ENCODE data around the gene ATOH7. TPM values are rescaled to one million over a fixed set of nuclear protein-coding genes. Genes with fewer than 3 reads are reported as not detected.
A peak's percentile ranks its signal among the peaks of the same experiment; 100 is the strongest.

The ATOH7 gene
- total and polyA plus RNA-seq, 2 experiments from 2014 or later = 0.17 TPM; not detected in 1

- TF ChIP-seq CTCF (IDR thresholded peaks at IDR 0.05; ENCODE audit: poor library complexity) (no peak), EZH2phosphoT487 (IDR thresholded peaks at IDR 0.05; ENCODE audit: low read depth, severe bottlenecking, unreplicated experiment) (no peak)
- 87% methylated on average over 6 of the region's 6 CpGs for WGBS (ENCODE audit: low lambda C conversion rate, missing lambda C conversion rate)
- Histone ChIP-seq H3K4me2 (no peak overlapping the region), H3K27ac (no peak overlapping the region), H2AFZ (no peak overlapping the region), H3K27me3 (no peaks in the 10 kb centered on the region), H3K4me3 (no peak overlapping the region), H3K79me2 (no peaks in the 10 kb centered on the region), H3K4me1 (ENCODE audit: insufficient read depth) (no peaks in the 10 kb centered on the region), H3K9me3 (ENCODE audit: low read depth) (no peaks in the 10 kb centered on the region), H4K20me1 (ENCODE audit: insufficient read depth, poor library complexity, severe bottlenecking) (no peaks in the 10 kb centered on the region), H3K9me2 (replicated peaks; ENCODE audit: insufficient read depth) (no peaks in the 10 kb centered on the region), H3K36me3 (replicated peaks; ENCODE audit: insufficient read depth, low read depth) (no peaks in the 10 kb centered on the region)
- DNase-seq (ENCODE audit: low spot score) = no peak
Observed at GRCh38 chr10:68194290-68194689, 37.6 kb downstream of the ATOH7 start.

GRCh38 chr10:68192113-68192512 is 39.8 kb downstream of the ATOH7 start:
- no peaks in the 10 kb centered on the region for H3K36me3 ChIP-seq (replicated peaks; ENCODE audit: insufficient read depth, low read depth)
- no peak overlapping the region for H3K4me3 ChIP-seq
- peaks cover 7% of the 10 kb centered on the region for H3K27me3 ChIP-seq
- no peak overlapping the region for H3K4me2 ChIP-seq
- no peak for DNase-seq (ENCODE audit: low spot score)
- H4K20me1 ChIP-seq (ENCODE audit: insufficient read depth, poor library complexity, severe bottlenecking) = no peaks in the 10 kb centered on the region
- H3K9me2 ChIP-seq (replicated peaks; ENCODE audit: insufficient read depth) = no peaks in the 10 kb centered on the region
- H3K4me1 ChIP-seq (ENCODE audit: insufficient read depth) = no peaks in the 10 kb centered on the region
- TF ChIP-seq EZH2 (IDR thresholded peaks at IDR 0.05; ENCODE audit: borderline replicate concordance) (no peak), CTCF (IDR thresholded peaks at IDR 0.05; ENCODE audit: poor library complexity) (no peak), EZH2phosphoT487 (IDR thresholded peaks at IDR 0.05; ENCODE audit: low read depth, severe bottlenecking, unreplicated experiment) (no peak)
- no peaks in the 10 kb centered on the region for H3K9me3 ChIP-seq (ENCODE audit: low read depth)
- H2AFZ ChIP-seq = no peak overlapping the region
- H3K27ac ChIP-seq = no peak overlapping the region
- 93% methylated on average over 3 of the region's 3 CpGs for WGBS (ENCODE audit: low lambda C conversion rate, missing lambda C conversion rate)
- no peaks in the 10 kb centered on the region for H3K79me2 ChIP-seq

GRCh38 chr10:68188835-68189234 is 43.1 kb downstream of the ATOH7 start:
- H3K79me2 ChIP-seq = no peaks in the 10 kb centered on the region
- peaks cover 11% of the 10 kb centered on the region for H3K27me3 ChIP-seq
- H3K4me1 ChIP-seq (ENCODE audit: insufficient read depth) = no peaks in the 10 kb centered on the region
- H2AFZ ChIP-seq = no peak overlapping the region
- no peaks in the 10 kb centered on the region for H3K9me3 ChIP-seq (ENCODE audit: low read depth)
- no peak overlapping the region for H3K4me3 ChIP-seq
- H3K36me3 ChIP-seq (replicated peaks; ENCODE audit: insufficient read depth, low read depth) = no peaks in the 10 kb centered on the region
- no peaks in the 10 kb centered on the region for H3K9me2 ChIP-seq (replicated peaks; ENCODE audit: insufficient read depth)
- H4K20me1 ChIP-seq (ENCODE audit: insufficient read depth, poor library complexity, severe bottlenecking) = no peaks in the 10 kb centered on the region
- TF ChIP-seq EZH2 (IDR thresholded peaks at IDR 0.05; ENCODE audit: borderline replicate concordance) (no peak), CTCF (IDR thresholded peaks at IDR 0.05; ENCODE audit: poor library complexity) (no peak)
- H3K27ac ChIP-seq = no peak overlapping the region
- H3K4me2 ChIP-seq = no peak overlapping the region
- WGBS (ENCODE audit: low lambda C conversion rate, missing lambda C conversion rate) = 92% methylated on average over 6 of the region's 6 CpGs
- no peak for DNase-seq (ENCODE audit: low spot score)

GRCh38 chr10:68185085-68185484 is 46.8 kb downstream of the ATOH7 start:
- H3K79me2 ChIP-seq = no peaks in the 10 kb centered on the region
- peaks cover 11% of the 10 kb centered on the region for H3K27me3 ChIP-seq
- DNase-seq (ENCODE audit: low spot score) = no peak
- H4K20me1 ChIP-seq (ENCODE audit: insufficient read depth, poor library complexity, severe bottlenecking) = no peaks in the 10 kb centered on the region
- WGBS (ENCODE audit: low lambda C conversion rate, missing lambda C conversion rate) = 70% methylated on average over 2 of the region's 2 CpGs
- H3K27ac ChIP-seq = no peak overlapping the region
- no peaks in the 10 kb centered on the region for H3K9me2 ChIP-seq (replicated peaks; ENCODE audit: insufficient read depth)
- no peaks in the 10 kb centered on the region for H3K4me1 ChIP-seq (ENCODE audit: insufficient read depth)
- H2AFZ ChIP-seq = no peak overlapping the region
- H3K9me3 ChIP-seq (ENCODE audit: low read depth) = no peaks in the 10 kb centered on the region
- H3K4me3 ChIP-seq = no peak overlapping the region
- H3K4me2 ChIP-seq = peak overlapping the region; percentile 44
- TF ChIP-seq EZH2 (IDR thresholded peaks at IDR 0.05; ENCODE audit: borderline replicate concordance) (no peak), EZH2phosphoT487 (IDR thresholded peaks at IDR 0.05; ENCODE audit: low read depth, severe bottlenecking, unreplicated experiment) (no peak)
- no peaks in the 10 kb centered on the region for H3K36me3 ChIP-seq (replicated peaks; ENCODE audit: insufficient read depth, low read depth)
